Fibroblast of lung (primary cell): Measurements from ENCODE around the gene SMPD3. TPM values are rescaled to one million over a fixed set of nuclear protein-coding genes. Genes with fewer than 3 reads are reported as not detected.

Source experiments
- DNase-seq, 2 donors: peaks; one replicate each; pipeline versions ENCODE4 v3.0.0 to v3.0.0-alpha.2; 2010; ENCODE audit warnings: low read depth in 2 of 2
- H2AFZ ChIP-seq: 2 replicates; pipeline ENCODE4 v1.5.1; 2012; ENCODE audit warnings: low read length, control low read depth, inconsistent platforms
- H3K27ac ChIP-seq: 2 replicates; pipeline ENCODE4 v1.5.1; 2011; ENCODE audit warnings: low read length, control low read depth; ENCODE audit not compliant: insufficient read depth
- H3K27me3 ChIP-seq: 2 replicates; pipeline ENCODE4 v1.5.1; 2011; ENCODE audit warnings: mild to moderate bottlenecking, low read length; ENCODE audit not compliant: control insufficient read depth, insufficient read depth
- H3K36me3 ChIP-seq: 2 replicates; pipeline ENCODE4 v1.5.1; 2011; ENCODE audit warnings: low read length; ENCODE audit not compliant: control insufficient read depth, insufficient read depth
- H3K4me1 ChIP-seq: 2 replicates; pipeline ENCODE4 v1.5.1; 2011; ENCODE audit warnings: low read length; ENCODE audit not compliant: control insufficient read depth, insufficient read depth; ENCODE audit errors: extremely low read depth
- H3K4me2 ChIP-seq: 2 replicates; pipeline ENCODE4 v1.5.1; 2011; ENCODE audit warnings: low read length, control low read depth; ENCODE audit not compliant: insufficient read depth; ENCODE audit errors: extremely low read depth
- H3K4me3 ChIP-seq, 4 experiments: fragments of 200-600 bp in 1 of 4; sonication (generic) in 1 of 4; replicated peaks in 1 of 4; 2 replicates each; pipeline ENCODE4 v1.5.1; 2011 to 2016; ENCODE audit warnings: low read length in 4 of 4, low read depth in 3 of 4, mild to moderate bottlenecking in 3 of 4, control low read depth in 2 of 4, inconsistent platforms in 1 of 4, mixed read lengths in 1 of 4; ENCODE audit not compliant: insufficient read depth in 1 of 4; ENCODE audit errors: control extremely low read depth in 1 of 4
- H3K79me2 ChIP-seq: 2 replicates; pipeline ENCODE4 v1.5.1; 2012; ENCODE audit warnings: mild to moderate bottlenecking, low read length, inconsistent platforms; ENCODE audit not compliant: control insufficient read depth, insufficient read depth
- H3K9ac ChIP-seq: 2 replicates; pipeline ENCODE4 v1.5.1; 2011; ENCODE audit warnings: mild to moderate bottlenecking, low read length, control low read depth; ENCODE audit not compliant: insufficient read depth
- H3K9me3 ChIP-seq: 2 replicates; pipeline ENCODE4 v1.5.1; 2012; ENCODE audit warnings: low read depth, low read length; ENCODE audit not compliant: control insufficient read depth, insufficient read depth
- H4K20me1 ChIP-seq: 2 replicates; pipeline ENCODE4 v1.5.1; 2011; ENCODE audit warnings: low read length; ENCODE audit not compliant: control insufficient read depth, insufficient read depth; ENCODE audit errors: extremely low read depth
- CTCF ChIP-seq, 2 donors: IDR thresholded peaks in 1 of 2; conservative IDR thresholded peaks in 1 of 2; 1 replicate in 1 of 2; 2 replicates in 1 of 2; pipeline ENCODE4 v1.5.1; 2011 to 2012; ENCODE audit warnings: low read length in 2 of 2, control low read depth in 1 of 2, inconsistent platforms in 1 of 2, low read depth in 1 of 2, mild to moderate bottlenecking in 1 of 2
- EZH2 ChIP-seq: IDR thresholded peaks from 2 replicates; pipeline ENCODE4 v1.5.1; 2012; ENCODE audit warnings: low read length, control low read depth, mild to moderate bottlenecking; ENCODE audit errors: missing control alignments
- polyA plus RNA-seq, 2 donors: library from polyadenylated mRNA; depleted of rRNA in 1 of 2; stranded (reverse) in 1 of 2; unstranded in 1 of 2; fragments of >200 nt; gene quantifications; 2 replicates each; pipeline ENCODE4 v1.2.1, GENCODE V29; 2011 to 2012; ENCODE audit warnings: missing spikeins in 1 of 2
- total RNA-seq: library from RNA; depleted of rRNA; stranded (reverse); fragments of >200 nt; gene quantifications from 2 replicates; pipeline ENCODE4 v1.2.1, GENCODE V29; 2014

Gene SMPD3
- total and polyA plus RNA-seq, 2 donors (not counting 1 experiment from before 2014, with no cell fraction given) = under 0.01 to 0.08 TPM

GRCh38 chr16:68479271-68479670 lies 31.0 kb upstream of the SMPD3 start:
- Histone ChIP-seq H3K79me2 (no peaks in the 10 kb centered on the region), H3K4me2 (no peak overlapping the region)

GRCh38 chr16:68478526-68479250 lies 30.4 kb upstream of the SMPD3 start:
- TF ChIP-seq EZH2 (no peak), CTCF (conservative IDR thresholded peaks at IDR 0.05 in 1 of 2, IDR thresholded peaks at IDR 0.05 in 1 of 2; ENCODE audit: low read depth in 1 of 2, low read length in 2 of 2) (no peak)
- no peaks in the 10 kb centered on the region for H3K36me3 ChIP-seq

More at GRCh38 chr16:68479271-68479670, 31.0 kb upstream of the SMPD3 start:
- Histone ChIP-seq H3K4me1 (no peaks in the 10 kb centered on the region), H3K4me3 (no peak overlapping the region), H2AFZ (no peak overlapping the region), H3K9me3 (no peaks in the 10 kb centered on the region), H3K27ac (no peak overlapping the region), H3K9ac (no peak overlapping the region), H3K27me3 (no peaks in the 10 kb centered on the region), H3K36me3 (no peaks in the 10 kb centered on the region), H4K20me1 (no peaks in the 10 kb centered on the region)
- no peak for DNase-seq
- no peak for TF ChIP-seq CTCF (conservative IDR thresholded peaks at IDR 0.05 in 1 of 2, IDR thresholded peaks at IDR 0.05 in 1 of 2; ENCODE audit: low read depth in 1 of 2, low read length in 2 of 2)
- TF ChIP-seq EZH2 = no peak

GRCh38 chr16:68475071-68475470 lies 26.8 kb upstream of the SMPD3 start:
- DNase-seq = no peak
- Histone ChIP-seq H3K79me2 (no peaks in the 10 kb centered on the region), H3K27me3 (no peaks in the 10 kb centered on the region), H3K36me3 (no peaks in the 10 kb centered on the region), H3K4me2 (no peak overlapping the region), H4K20me1 (no peaks in the 10 kb centered on the region), H3K9me3 (no peaks in the 10 kb centered on the region), H2AFZ (no peak overlapping the region), H3K4me3 (no peak overlapping the region), H3K9ac (no peak overlapping the region), H3K27ac (no peak overlapping the region), H3K4me1 (no peaks in the 10 kb centered on the region)
- TF ChIP-seq EZH2 = no peak
- TF ChIP-seq CTCF (conservative IDR thresholded peaks at IDR 0.05 in 1 of 2, IDR thresholded peaks at IDR 0.05 in 1 of 2; ENCODE audit: low read depth in 1 of 2, low read length in 2 of 2) = no peak

More at GRCh38 chr16:68478526-68479250, 30.4 kb upstream of the SMPD3 start:
- no peak for DNase-seq
- Histone ChIP-seq H2AFZ (no peak overlapping the region), H3K27me3 (no peaks in the 10 kb centered on the region), H3K4me3 (no peak overlapping the region), H3K9me3 (no peaks in the 10 kb centered on the region), H3K4me1 (no peaks in the 10 kb centered on the region), H3K27ac (no peak overlapping the region), H3K79me2 (no peaks in the 10 kb centered on the region), H3K4me2 (no peak overlapping the region), H4K20me1 (no peaks in the 10 kb centered on the region), H3K9ac (no peak overlapping the region)
